Measurements from ENCODE around the gene TBC1D2B. TPM values are rescaled to one million over a fixed set of nuclear protein-coding genes. Genes with fewer than 3 reads are reported as not detected.

TBC1D2B gene
- total RNA-seq, 4 donors from 2014 or later, result 31.3 to 58.8 (median 32.7) TPM

DNA sequence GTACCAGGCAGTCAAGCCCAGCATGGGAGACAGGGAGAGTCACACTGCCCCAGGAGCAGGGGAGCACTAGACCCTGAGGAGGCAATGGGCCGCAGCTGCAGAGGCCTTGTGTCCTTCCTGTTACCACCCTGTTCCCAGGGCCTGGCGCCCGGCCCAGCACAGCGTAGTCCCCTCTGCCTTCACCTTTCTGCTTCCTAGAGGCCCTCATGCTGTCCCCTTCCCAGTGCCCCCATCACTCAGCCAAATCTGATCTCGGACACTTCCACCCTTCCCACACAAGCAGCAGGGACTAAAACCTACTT, 6.9 kb upstream of the TBC1D2B start:
- Histone ChIP-seq H3K36me3 (no peaks in the 10 kb centered on the region), H3K9me3 (no peaks in the 10 kb centered on the region), H3K27me3 (no peaks in the 10 kb centered on the region), H3K4me1 (peaks cover 0 to 9% (median 3%) of the 10 kb centered on the region in 4 donors), H3K4me3 (no peak overlapping the region), H3K27ac (replicated peaks in 1 of 4) (no peak overlapping the region)
- 64% methylated on average over 5 of the region's 5 CpGs for WGBS
- TF ChIP-seq EP300 (IDR thresholded peaks at IDR 0.05) (no peak), POLR2AphosphoS5 (IDR thresholded peaks at IDR 0.05) (no peak), POLR2A (IDR thresholded peaks at IDR 0.05; ENCODE audit: low read depth) (no peak), CTCF (IDR thresholded peaks at IDR 0.05) (no peak)
- DNase-seq (ENCODE audit: extremely low spot score), result no peak
- intact Hi-C loops (cut with DNase I), result no loop called here

DNA sequence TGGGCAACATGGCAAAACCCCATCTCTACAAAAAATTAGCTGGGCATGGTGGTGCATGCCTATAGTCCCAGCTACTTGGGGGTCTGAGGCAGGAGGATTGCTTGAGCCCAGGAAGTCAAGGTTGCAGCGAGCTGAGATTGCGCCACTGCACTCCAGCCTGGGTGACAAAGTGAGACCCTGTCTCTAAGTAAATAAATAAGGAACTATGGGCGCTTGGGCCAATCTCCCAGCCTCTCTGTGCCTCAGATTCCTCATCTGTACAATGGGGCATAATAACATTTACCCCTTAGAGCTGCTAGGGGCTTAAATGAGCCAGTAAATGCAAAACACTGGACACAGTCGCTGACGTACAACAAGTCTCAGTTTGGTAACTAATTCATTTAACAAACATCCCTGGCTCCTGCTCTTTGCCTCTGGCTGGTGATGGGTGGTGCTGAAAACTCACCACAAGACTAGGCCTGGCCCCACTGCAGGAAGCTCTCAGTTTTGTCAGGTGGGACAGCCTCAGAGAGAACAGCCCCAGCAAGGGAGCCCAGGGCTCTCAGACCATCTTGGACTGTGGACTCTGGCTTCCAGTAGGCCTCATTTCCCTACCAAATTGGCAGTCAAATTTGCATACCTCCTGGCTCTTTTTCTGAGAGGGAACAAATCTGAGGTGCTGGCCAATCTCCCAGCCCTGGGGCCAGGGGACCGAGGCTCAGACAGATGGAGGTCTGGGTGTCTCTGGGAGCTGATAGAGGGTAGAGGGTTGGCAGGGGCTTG, 6.4 kb upstream of the TBC1D2B start:
- 89% methylated on average over 5 of the region's 6 CpGs for WGBS
- Histone ChIP-seq H3K9me3 (no peaks in the 10 kb centered on the region), H3K27me3 (no peaks in the 10 kb centered on the region), H3K4me1 (peaks cover 0 to 9% (median 3%) of the 10 kb centered on the region in 4 donors), H3K4me3 (no peak overlapping the region), H3K36me3 (no peaks in the 10 kb centered on the region), H3K27ac (replicated peaks in 1 of 4) (no peak overlapping the region)
- DNase-seq (ENCODE audit: extremely low spot score), result no peak
- intact Hi-C loops (cut with DNase I), result no loop called here
- TF ChIP-seq POLR2A (IDR thresholded peaks at IDR 0.05; ENCODE audit: low read depth), result no peak
- no peak for TF ChIP-seq EP300 (IDR thresholded peaks at IDR 0.05)
- TF ChIP-seq CTCF (IDR thresholded peaks at IDR 0.05), result no peak

DNA sequence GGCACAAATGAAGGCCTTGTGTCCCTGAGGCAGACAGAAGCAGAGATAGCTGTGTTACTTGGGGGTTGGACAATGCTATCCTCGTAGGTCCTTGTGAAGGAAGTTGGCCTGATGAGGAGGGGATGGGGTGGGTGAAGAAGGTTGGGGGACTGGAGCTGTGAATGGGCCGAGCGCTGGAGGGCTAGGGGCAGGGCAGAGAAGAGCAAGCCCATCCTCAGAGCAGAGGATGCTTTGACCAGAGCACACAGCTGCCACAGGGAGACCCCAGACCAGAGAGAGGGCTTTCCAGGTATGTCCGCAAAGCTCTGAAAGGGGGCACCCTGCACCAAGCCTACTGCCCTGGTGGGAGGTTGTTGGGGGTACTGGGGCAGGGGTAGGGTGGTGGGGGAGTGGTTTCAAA, 5.7 kb upstream of the TBC1D2B start:
- intact Hi-C loops (cut with DNase I), result no loop called here
- H3K36me3 ChIP-seq, result no peaks in the 10 kb centered on the region
- no peaks in the 10 kb centered on the region for H3K9me3 ChIP-seq
- no peaks in the 10 kb centered on the region for H3K27me3 ChIP-seq
- peaks cover 0 to 13% (median 6%) of the 10 kb centered on the region in 4 donors for H3K4me1 ChIP-seq
- no peak overlapping the region for H3K4me3 ChIP-seq
- TF ChIP-seq CTCF (IDR thresholded peaks at IDR 0.05) (no peak), EP300 (IDR thresholded peaks at IDR 0.05) (no peak), POLR2AphosphoS5 (IDR thresholded peaks at IDR 0.05) (no peak), POLR2A (IDR thresholded peaks at IDR 0.05; ENCODE audit: low read depth) (no peak)
- no peak overlapping the region for H3K27ac ChIP-seq (replicated peaks in 1 of 4)
- 95% methylated on average over 4 of the region's 4 CpGs for WGBS
- DNase-seq (ENCODE audit: extremely low spot score), result no peak

DNA sequence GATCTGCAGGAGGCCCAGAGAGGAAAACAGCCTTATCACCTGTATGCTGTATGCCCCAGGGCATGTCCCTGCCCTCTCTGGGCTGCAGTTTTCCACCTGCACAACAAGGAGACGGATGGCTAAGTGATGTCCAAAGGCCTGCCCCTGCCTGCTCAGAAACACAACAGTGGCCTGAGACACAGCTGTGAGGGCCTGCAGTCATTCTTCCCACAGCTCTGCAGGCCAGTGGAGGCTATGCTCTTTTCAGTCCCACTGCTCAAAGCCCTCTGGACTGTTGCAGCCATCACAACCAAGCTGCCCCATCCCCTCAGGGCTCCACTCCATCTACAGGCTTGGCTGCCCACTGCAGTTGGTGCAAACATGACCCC, 5.2 kb upstream of the TBC1D2B start:
- DNase-seq (ENCODE audit: extremely low spot score), result no peak
- no CpG with 5 or more reads among the region's 1 CpG for WGBS
- H3K36me3 ChIP-seq, result no peaks in the 10 kb centered on the region

More for the DNA sequence above, 5.2 kb upstream of the TBC1D2B start:
- Histone ChIP-seq H3K27me3 (no peaks in the 10 kb centered on the region), H3K4me3 (no peak overlapping the region), H3K4me1 (peaks cover 0 to 18% (median 10%) of the 10 kb centered on the region in 4 donors), H3K27ac (replicated peaks in 1 of 4) (no peak overlapping the region), H3K9me3 (no peaks in the 10 kb centered on the region)
- TF ChIP-seq POLR2AphosphoS5 (IDR thresholded peaks at IDR 0.05) (no peak), CTCF (IDR thresholded peaks at IDR 0.05) (no peak), EP300 (IDR thresholded peaks at IDR 0.05) (no peak), POLR2A (IDR thresholded peaks at IDR 0.05; ENCODE audit: low read depth) (no peak)
- intact Hi-C loops (cut with DNase I), result no loop called here

All from esophagus muscularis mucosa (tissue), 4 donors.